Uterus (tissue), 2 donors: ENCODE results near the gene FAM168A.

Source experiments
- CTCF ChIP-seq, 4 experiments: fragments of 200-600 bp in 2 of 4; fragments of 450-650 bp in 2 of 4; sonication (generic) in 2 of 4; IDR thresholded peaks; one replicate each; pipeline ENCODE4 v1.5.1; 2016 to 2019; ENCODE audit warnings: antibody characterized with exemption in 4 of 4, mild to moderate bottlenecking in 2 of 4, moderate library complexity in 1 of 4
- POLR2A ChIP-seq, 2 donors: fragments of 450-650 bp; IDR thresholded peaks; one replicate each; pipeline ENCODE4 v1.6.1; 2016; ENCODE audit warnings: antibody characterized with exemption in 2 of 2, mild to moderate bottlenecking in 1 of 2, moderate library complexity in 1 of 2

- no peak for TF ChIP-seq CTCF (IDR thresholded peaks at IDR 0.05)
- TF ChIP-seq POLR2A (IDR thresholded peaks at IDR 0.05) = no peak
These were observed 128.5 kb downstream of the FAM168A start for GRCh38 chr11:73469401-73469800.
